ENCODE data around the gene ZBTB16. TPM values are rescaled to one million over a fixed set of nuclear protein-coding genes. Genes with fewer than 3 reads are reported as not detected.

Gene ZBTB16
- total and polyA plus RNA-seq, 2 of the 4 experiments (the other 2 are of a cell fraction) = not detected

DNA sequence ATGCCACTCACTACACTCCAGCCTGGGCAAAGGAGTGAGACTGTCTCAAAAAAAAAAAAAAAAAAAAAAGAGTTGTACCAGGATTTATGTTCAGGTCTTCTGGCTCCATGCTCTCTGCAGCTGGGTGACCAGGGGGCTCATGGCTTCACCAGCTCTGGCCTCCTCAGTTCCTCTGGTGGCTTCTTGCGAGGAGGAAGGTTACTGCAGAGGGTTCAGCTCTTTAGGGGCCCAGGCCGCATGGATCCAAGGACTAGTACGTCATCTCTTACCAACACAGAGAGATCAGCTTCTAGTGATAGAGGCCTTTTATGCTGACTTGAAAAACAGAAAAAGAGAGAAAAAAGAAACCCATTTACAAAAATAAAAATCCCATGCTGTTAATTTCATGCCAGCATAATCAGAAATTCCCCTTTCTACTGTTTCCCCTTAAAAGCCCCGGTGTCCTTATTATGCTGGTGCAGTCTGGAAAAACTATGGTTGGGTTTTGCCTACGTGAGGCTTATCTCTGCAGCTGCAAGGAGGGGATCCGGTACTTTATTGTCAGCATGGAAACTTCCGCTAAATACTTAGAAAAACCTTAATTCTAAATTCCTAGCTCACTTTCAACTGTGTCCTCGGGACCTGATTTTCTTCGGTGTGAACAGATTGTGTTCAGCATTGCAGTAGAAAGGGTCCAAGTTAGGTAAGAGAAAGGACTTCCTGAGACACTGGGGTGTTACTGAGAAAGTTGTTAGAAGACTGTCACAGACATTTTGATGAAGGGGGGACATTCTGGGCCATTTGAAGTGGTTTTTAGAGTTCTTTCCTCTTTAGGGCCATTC is 13.7 kb downstream of the ZBTB16 start:
- H2AK5ac ChIP-seq (ENCODE audit: low read depth, low read length) = no peak overlapping the region
- H2BK120ac ChIP-seq (ENCODE audit: low read depth, low read length) = no peak overlapping the region
- WGBS, 2 experiments (ENCODE audit: extremely low coverage in 2 of 2, insufficient read length in 1 of 2) = no CpG with 5 or more reads among the region's 9 CpGs
- no peak overlapping the region for H3K14ac ChIP-seq (replicated peaks; ENCODE audit: low read depth, low read length)
- no peak overlapping the region for H3K56ac ChIP-seq (ENCODE audit: extremely low read depth, insufficient read depth, low read length)
- ChIA-PET CTCF (interaction anchor here (0.6 kb wide), 1 partner anchor 18 kb away, joined by 3 read pairs; no protein-coding TSS in a partner anchor), POLR2A (ENCODE audit: unreplicated experiment) (interaction anchor here (0.6 kb wide), 1 partner anchor 121 kb away, joined by 9 read pairs; no protein-coding TSS in a partner anchor)
- no peak overlapping the region for H3K27ac ChIP-seq (ENCODE audit: insufficient read depth, low read length)
- no peaks in the 10 kb centered on the region for H3K79me1 ChIP-seq (ENCODE audit: low read depth in 1 of 2, low read length in 2 of 2)
- H3K4ac ChIP-seq (ENCODE audit: low read depth, low read length) = no peak overlapping the region
- dilution Hi-C loops (cut with HindIII; ENCODE audit: low sequenced_read_pairs, unreplicated experiment) = no loop called here
- H2AK9ac ChIP-seq (replicated peaks; ENCODE audit: low read depth, low read length, poor library complexity) = no peak overlapping the region
- no TSS peak for BruUV-seq (replicated peaks)
- H3K9ac ChIP-seq (ENCODE audit: low read depth, low read length) = no peak overlapping the region
- in situ Hi-C loops (cut with MboI; ENCODE audit: low sequenced_read_pairs) = no loop called here
- H3K27me3 ChIP-seq (ENCODE audit: control insufficient read depth, insufficient read depth, low read length) = peaks cover 16% of the 10 kb centered on the region
- intact Hi-C loops (cut with micrococcal nuclease) = no loop called here
- no peak for DNase-seq
- H4K91ac ChIP-seq (ENCODE audit: insufficient read depth, low read depth, low read length) = no peak overlapping the region
- no peaks in the 10 kb centered on the region for H3K36me3 ChIP-seq (ENCODE audit: control insufficient read depth, insufficient read depth, low read length)
- H3K9me3 ChIP-seq (ENCODE audit: control insufficient read depth, insufficient read depth, low read length) = no peaks in the 10 kb centered on the region
- H3K4me1 ChIP-seq (ENCODE audit: control insufficient read depth, insufficient read depth, low read length) = no peaks in the 10 kb centered on the region
- H2AFZ ChIP-seq (replicated peaks; ENCODE audit: low read length, poor library complexity) = no peak overlapping the region
- no peak overlapping the region for H2BK5ac ChIP-seq (ENCODE audit: low read depth, low read length, poor library complexity, severe bottlenecking)
- H3K4me2 ChIP-seq (ENCODE audit: low read depth, low read length) = no peak overlapping the region
- no peak overlapping the region for H2BK20ac ChIP-seq (ENCODE audit: low read depth, low read length)
- no peak overlapping the region for H3K18ac ChIP-seq (ENCODE audit: low read depth, low read length)
- H4K5ac ChIP-seq (ENCODE audit: low read depth, low read length) = no peak overlapping the region
- H3K9me1 ChIP-seq (ENCODE audit: insufficient read depth, low read length) = no peaks in the 10 kb centered on the region
- H4K8ac ChIP-seq (ENCODE audit: low read depth in 2 of 2, low read length in 2 of 2) = no peak overlapping the region
- no peak overlapping the region for H3K4me3 ChIP-seq (ENCODE audit: insufficient read depth, low read depth, low read length)
- H2BK15ac ChIP-seq (ENCODE audit: low read depth, low read length) = no peak overlapping the region
- TF ChIP-seq SMC3 (IDR thresholded peaks at IDR 0.05; ENCODE audit: low read depth, low read length) (no peak), RFX5 (IDR thresholded peaks at IDR 0.05; ENCODE audit: low read depth, low read length) (no peak), MXI1 (IDR thresholded peaks at IDR 0.05; ENCODE audit: borderline replicate concordance, low read depth, low read length) (no peak), FOS (IDR thresholded peaks at IDR 0.05; ENCODE audit: low read depth, low read length) (no peak), CEBPB (IDR thresholded peaks at IDR 0.05; ENCODE audit: low read depth, low read length) (no peak), RCOR1 (IDR thresholded peaks at IDR 0.05; ENCODE audit: insufficient replicate concordance, low read length) (no peak)
- TF ChIP-seq, protein P1, sequence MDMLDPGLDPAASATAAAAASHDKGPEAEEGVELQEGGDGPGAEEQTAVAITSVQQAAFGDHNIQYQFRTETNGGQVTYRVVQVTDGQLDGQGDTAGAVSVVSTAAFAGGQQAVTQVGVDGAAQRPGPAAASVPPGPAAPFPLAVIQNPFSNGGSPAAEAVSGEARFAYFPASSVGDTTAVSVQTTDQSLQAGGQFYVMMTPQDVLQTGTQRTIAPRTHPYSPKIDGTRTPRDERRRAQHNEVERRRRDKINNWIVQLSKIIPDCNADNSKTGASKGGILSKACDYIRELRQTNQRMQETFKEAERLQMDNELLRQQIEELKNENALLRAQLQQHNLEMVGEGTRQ (IDR thresholded peaks at IDR 0.05; ENCODE audit: low read depth, low read length) = no peak
- TF ChIP-seq, protein P2, sequence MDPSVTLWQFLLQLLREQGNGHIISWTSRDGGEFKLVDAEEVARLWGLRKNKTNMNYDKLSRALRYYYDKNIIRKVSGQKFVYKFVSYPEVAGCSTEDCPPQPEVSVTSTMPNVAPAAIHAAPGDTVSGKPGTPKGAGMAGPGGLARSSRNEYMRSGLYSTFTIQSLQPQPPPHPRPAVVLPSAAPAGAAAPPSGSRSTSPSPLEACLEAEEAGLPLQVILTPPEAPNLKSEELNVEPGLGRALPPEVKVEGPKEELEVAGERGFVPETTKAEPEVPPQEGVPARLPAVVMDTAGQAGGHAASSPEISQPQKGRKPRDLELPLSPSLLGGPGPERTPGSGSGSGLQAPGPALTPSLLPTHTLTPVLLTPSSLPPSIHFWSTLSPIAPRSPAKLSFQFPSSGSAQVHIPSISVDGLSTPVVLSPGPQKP (IDR thresholded peaks at IDR 0.05; ENCODE audit: borderline replicate concordance, low read depth, low read length) = no peak
- ATAC-seq (ENCODE audit: low read depth) = no peak
- no peaks in the 10 kb centered on the region for H4K20me1 ChIP-seq (ENCODE audit: insufficient read depth, low read length)
- no peak overlapping the region for H3K23ac ChIP-seq (ENCODE audit: low read depth, low read length)

Measured in IMR-90 (cell line).